ACC112 (cell line): ENCODE measurements around the gene TK1.
"Not testable (repeated sequence)": the region's sequence is repeated elsewhere in the genome, so short reads cannot be mapped to it uniquely, and the experiment has no call there.

Source experiments
- H2AFZ ChIP-seq: fragments of 200-600 bp; sonication (generic); one replicate; pipeline ENCODE4 v1.6.0; 2017; ENCODE audit warnings: antibody characterized with exemption, low read length; ENCODE audit not compliant: unreplicated experiment
- H3K27ac ChIP-seq: fragments of 200-600 bp; sonication (generic); 2 replicates; pipeline ENCODE4 v1.5.1; 2014; ENCODE audit warnings: low read depth, mild to moderate bottlenecking, antibody characterized with exemption, low read length, moderate library complexity
- H3K27me3 ChIP-seq: fragments of 200-600 bp; sonication (generic); 2 replicates; pipeline ENCODE4 v1.6.1; 2014; ENCODE audit warnings: mild to moderate bottlenecking, antibody characterized with exemption, low read length, moderate library complexity, mixed read lengths; ENCODE audit not compliant: insufficient read depth
- H3K36me3 ChIP-seq: fragments of 200-600 bp; sonication (generic); 2 replicates; pipeline ENCODE4 v1.6.1; 2016; ENCODE audit warnings: mild to moderate bottlenecking, antibody characterized with exemption, low read length, moderate library complexity, mixed read lengths; ENCODE audit not compliant: insufficient read depth
- H3K4me1 ChIP-seq: fragments of 200-600 bp; sonication (generic); one replicate; pipeline ENCODE4 v1.6.1; 2016; ENCODE audit warnings: low read length, mixed read lengths; ENCODE audit not compliant: insufficient read depth, unreplicated experiment, control insufficient read depth
- H3K4me3 ChIP-seq: fragments of 200-600 bp; sonication (generic); 2 replicates; pipeline ENCODE4 v1.5.1; 2014; ENCODE audit warnings: mild to moderate bottlenecking, low read depth, low read length
- H3K79me2 ChIP-seq: fragments of 200-600 bp; sonication (generic); one replicate; pipeline ENCODE4 v1.6.0; 2016; ENCODE audit warnings: low read length; ENCODE audit not compliant: control insufficient read depth, unreplicated experiment, insufficient read depth

The TK1 gene, protein sequence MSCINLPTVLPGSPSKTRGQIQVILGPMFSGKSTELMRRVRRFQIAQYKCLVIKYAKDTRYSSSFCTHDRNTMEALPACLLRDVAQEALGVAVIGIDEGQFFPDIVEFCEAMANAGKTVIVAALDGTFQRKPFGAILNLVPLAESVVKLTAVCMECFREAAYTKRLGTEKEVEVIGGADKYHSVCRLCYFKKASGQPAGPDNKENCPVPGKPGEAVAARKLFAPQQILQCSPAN

DNA sequence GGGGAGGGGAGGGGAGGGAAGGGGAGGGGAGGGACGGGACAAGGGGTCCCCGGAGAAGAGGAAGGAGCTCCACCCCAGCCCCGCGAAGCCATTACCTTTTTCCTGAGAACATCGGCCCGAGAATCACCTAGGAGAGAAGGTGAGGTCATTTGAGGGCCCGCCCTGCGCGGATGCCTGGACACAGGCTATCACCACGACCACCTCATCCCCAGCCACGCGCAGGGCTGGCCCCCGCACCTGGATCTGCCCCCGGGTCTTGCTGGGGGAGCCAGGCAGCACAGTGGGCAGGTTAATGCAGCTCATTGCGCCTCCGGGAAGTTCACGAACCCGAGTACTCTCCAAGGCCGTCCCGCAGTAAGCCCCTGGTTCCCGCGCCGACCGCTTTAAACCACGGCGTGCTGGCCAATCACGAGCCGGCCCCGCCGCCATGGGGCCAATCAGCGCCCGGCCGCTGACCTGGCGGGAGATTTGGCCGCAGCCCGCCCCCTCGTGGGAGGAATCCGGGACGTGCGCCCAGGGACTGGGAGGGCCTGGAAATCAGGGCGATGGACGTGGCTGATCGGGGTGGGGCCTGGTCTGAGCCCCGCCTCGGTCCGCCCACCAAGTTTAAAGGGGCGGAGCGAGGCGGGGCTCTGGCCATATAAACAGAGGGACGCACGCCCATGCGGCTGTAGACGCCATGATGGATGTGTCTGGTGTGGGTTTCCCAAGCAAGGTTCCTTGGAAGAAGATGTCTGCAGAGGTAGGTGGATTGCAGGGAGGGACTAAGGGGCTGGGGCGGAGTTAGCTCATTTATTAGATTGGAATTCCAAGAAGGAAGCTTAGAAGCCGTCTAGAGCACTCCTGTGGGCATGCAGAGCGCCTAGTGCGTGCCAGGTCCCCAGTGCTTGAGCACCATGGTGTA lies at the start of gene TK1, which contains the start of gene AFMID:
TK1 (minus strand) TSS at position 361 of the 904 bp plus-strand sequence; CDS start at position 303, 58 bp downstream.
AFMID (plus strand) TSS at position 671 of the 904 bp plus-strand sequence; CDS start at position 680, 9 bp downstream.
- Histone ChIP-seq H2AFZ (peak within 1 kb of the TSS; percentile 61), H3K27ac (peak within 1 kb of the TSS; percentile 52; the same call in 1 of the 2 replicates), H3K79me2 (peaks cover 25% of the 10 kb centered on the region), H3K4me1 (peaks cover 4% of the 10 kb centered on the region), H3K27me3 (no peaks in the 10 kb centered on the region), H3K36me3 (no peaks in the 10 kb centered on the region), H3K4me3 (peak within 1 kb of the TSS; percentile 92)

DNA sequence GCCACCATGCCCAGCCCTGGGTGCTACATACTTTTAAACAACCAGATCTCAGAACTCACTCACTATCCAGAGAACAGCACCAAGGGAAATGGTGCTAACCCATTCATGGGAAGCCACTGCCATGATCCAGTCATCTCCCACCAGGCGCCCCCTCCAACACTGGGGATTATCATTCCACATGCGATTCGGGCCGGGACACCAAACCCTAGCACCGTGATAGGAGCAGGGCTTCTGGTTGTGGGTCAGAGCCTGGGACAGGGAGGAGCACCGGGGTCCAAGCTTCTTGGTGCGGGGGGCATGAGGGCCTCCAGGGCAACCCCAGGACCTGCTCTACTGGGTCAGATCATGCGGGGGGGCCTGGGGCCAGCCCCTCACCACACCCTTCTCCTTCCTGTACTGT lies 49.0 kb upstream of the TK1 start:
- H3K79me2 ChIP-seq = no peaks in the 10 kb centered on the region
- no peak overlapping the region for H3K4me3 ChIP-seq
- no peaks in the 10 kb centered on the region for H3K4me1 ChIP-seq
- H3K27ac ChIP-seq = no peak overlapping the region
- H3K27me3 ChIP-seq = peaks cover 19% of the 10 kb centered on the region
- H3K36me3 ChIP-seq = no peaks in the 10 kb centered on the region
- no peak overlapping the region for H2AFZ ChIP-seq

DNA sequence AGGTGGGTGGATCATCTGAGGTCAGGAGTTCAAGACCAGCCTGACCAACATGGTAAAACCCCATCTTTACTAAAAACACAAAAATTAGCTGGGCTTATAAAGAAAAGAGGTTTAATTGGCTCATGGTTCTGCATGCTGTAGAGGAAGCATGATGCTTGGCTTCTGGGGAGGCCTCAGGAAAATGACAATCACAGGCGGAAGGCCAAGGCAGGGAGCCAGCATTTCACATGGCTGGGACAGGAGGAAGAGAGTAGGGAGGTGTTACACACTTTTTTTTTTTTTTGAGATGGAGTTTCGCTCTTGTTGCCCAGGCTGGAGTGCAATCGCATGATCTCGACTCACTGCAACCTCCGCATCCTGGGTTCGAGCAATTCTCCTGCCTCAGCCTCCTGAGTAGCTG lies 48.2 kb upstream of the TK1 start:
- peaks cover 23% of the 10 kb centered on the region for H3K27me3 ChIP-seq
- H3K36me3 ChIP-seq, H3K79me2 ChIP-seq, H3K27ac ChIP-seq, H3K4me1 ChIP-seq, H2AFZ ChIP-seq, H3K4me3 ChIP-seq: not testable (repeated sequence)

DNA sequence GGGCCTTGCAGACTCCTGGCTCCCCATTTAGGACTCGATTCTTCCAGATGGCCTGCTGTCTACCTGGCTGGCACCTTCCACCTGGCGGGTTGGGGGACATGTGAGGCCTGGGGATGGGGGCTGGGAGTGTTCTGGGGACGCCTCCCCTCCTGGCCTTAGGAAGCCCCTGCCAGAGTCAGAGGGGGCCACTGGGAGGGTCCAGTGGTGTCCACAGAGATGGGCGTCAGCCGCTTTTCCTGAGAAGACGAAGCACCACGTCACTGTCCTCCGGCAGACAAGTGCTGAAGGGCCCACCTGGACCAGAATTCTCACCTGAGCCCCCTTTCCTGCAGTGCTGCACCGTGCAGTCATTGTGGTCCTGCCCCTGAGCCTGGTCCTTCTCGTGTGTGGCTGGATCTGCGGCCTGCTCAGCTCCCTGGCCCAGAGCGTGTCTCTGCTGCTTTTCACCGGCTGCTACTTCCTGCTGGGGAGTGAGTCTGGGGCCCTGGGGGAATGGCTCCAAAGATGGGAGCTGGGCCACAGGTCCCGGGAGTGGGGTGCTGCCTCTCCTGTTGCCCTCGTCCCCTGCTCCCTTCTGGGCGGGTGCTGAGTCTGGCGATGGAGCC lies 47.5 kb upstream of the TK1 start:
- no peak overlapping the region for H3K27ac ChIP-seq
- no peaks in the 10 kb centered on the region for H3K4me1 ChIP-seq
- H3K4me3 ChIP-seq = no peak overlapping the region
- H3K27me3 ChIP-seq = peaks cover 23% of the 10 kb centered on the region
- H2AFZ ChIP-seq = no peak overlapping the region
- no peaks in the 10 kb centered on the region for H3K36me3 ChIP-seq
- H3K79me2 ChIP-seq = no peaks in the 10 kb centered on the region

DNA sequence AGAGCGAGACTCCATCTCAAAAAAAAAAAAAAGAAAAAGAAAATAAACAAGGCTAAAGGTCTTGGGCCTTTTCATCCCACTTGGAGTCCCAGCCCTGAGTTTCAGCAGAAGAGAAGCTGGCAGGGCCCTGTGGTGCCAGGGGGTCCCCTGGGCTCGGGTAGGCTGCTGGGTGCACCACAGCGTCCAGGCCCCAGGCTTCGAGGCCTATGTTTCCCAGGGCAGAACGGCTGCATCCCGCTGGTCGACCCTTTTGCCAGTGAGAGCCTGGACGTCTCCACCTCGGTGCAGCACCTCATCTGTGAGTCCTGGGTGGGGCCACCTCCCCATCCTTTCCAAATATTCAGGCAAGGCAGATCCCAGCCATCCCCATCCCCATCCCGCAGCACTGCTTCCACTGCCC lies 46.8 kb upstream of the TK1 start:
- no peaks in the 10 kb centered on the region for H3K4me1 ChIP-seq
- H3K79me2 ChIP-seq = no peaks in the 10 kb centered on the region
- H3K27ac ChIP-seq = no peak overlapping the region
- H3K36me3 ChIP-seq = no peaks in the 10 kb centered on the region
- no peak overlapping the region for H2AFZ ChIP-seq
- H3K27me3 ChIP-seq = peaks cover 23% of the 10 kb centered on the region
- no peak overlapping the region for H3K4me3 ChIP-seq

DNA sequence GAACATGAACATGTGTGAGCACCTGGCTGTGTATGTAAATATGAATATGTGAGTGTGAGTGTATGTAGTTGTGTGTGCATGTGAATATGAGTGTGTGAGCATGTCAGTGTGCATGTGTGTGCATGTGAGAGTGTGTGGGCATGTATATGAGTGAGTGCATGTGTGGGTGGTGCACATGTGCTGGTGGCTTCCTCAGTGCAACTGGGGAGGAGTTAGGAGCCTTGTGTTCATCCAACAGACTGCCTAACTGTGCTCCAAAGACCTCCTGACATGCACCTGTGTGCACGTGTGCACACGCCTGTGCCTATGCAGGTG lies 46.0 kb upstream of the TK1 start:
- no peak overlapping the region for H3K4me3 ChIP-seq
- H2AFZ ChIP-seq = no peak overlapping the region
- no peaks in the 10 kb centered on the region for H3K79me2 ChIP-seq
- H3K27ac ChIP-seq = no peak overlapping the region
- no peaks in the 10 kb centered on the region for H3K4me1 ChIP-seq
- H3K27me3 ChIP-seq = peaks cover 23% of the 10 kb centered on the region
- no peaks in the 10 kb centered on the region for H3K36me3 ChIP-seq

DNA sequence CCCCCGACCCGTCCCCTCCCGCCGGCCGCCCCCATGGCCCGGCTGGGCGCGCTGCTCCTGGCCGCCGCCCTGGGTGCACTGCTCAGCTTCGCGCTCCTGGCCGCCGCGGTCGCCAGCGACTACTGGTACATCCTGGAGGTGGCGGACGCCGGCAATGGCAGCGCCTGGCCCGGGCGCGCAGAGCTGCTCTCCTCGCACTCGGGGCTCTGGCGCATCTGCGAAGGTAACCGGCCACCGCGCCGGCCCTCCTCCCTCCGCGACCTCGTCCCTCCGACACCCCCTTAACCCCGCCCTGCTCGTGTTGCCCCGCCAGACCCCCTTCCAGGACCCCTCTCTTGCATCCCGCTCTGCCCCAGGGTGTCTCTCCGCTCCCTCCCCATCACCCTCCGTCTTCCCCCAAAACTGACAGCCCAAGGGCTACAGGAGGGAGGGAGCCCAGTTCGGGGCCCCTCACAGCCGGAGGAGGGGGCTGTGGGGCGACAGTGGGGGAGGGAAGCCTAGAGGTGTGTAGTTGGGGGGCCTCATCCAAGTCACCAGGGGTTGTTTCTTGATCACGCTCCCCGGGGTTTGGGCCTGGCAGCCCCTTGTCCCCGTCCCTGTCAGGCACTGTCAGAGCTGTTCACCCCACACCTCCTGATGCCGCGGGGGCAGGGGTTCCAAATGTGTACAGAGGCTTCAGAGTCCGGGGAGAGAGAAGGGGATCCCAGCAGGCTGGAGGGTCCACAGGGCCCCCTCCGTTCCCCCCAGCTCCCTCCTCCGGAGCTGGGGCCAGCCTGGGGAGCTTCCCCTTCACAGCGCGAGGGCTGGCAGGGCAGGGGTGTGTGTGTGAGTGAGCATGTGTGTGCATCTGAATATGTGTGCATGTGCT lies 45.4 kb upstream of the TK1 start:
- Histone ChIP-seq H2AFZ (no peak overlapping the region), H3K79me2 (no peaks in the 10 kb centered on the region), H3K27me3 (peaks cover 23% of the 10 kb centered on the region), H3K4me3 (no peak overlapping the region), H3K27ac (no peak overlapping the region), H3K36me3 (no peaks in the 10 kb centered on the region), H3K4me1 (no peaks in the 10 kb centered on the region)

DNA sequence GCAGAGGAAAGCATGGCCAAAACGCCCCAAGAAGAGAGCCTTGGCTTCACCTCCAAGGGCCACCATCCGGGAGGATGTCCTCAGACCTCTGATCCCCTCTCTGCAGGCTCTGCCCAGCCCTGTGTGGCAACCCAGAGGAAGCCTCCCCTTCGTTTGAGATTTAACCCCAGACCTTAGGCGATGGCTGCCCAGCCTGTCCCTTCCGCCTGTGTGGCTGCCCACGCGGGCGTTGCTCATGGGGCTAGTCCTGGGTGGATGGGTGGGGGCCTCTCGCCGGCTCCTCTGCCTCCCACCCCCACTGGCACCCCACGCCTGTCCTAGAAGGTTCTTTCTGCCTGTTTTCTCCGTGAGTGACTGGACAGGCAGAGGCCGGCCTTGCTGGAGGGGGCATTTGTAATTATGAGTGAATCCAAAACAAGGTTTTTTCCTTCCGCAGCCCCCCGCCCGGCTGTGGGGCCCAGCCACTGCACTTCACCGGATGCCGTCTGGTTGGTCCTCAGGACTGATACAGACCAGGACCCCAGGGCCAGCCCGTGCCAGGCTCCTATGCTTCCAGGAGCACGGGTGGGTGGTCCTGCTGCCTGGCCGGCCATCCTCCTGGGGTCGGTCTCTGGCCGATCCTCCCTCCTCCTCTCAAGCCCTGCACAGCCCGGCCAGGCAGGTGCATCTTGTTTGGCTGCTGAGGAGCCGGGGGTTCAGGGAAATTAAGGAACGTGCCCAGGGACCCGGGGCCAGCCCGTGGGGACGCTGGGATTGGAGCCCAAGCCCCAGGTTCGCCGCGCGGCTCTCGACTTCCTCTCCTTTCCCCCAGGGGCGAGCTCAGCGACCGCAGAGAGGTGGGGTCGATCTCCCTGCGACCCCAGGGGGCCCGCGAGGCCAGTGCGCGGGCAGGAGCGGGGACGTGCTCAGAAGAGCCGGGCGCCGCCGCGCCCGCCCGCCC lies 44.4 kb upstream of the TK1 start, which contains the start of gene TMEM235:
TMEM235 (plus strand) TSS at position 636 of the 940 bp plus-strand sequence. CDS start 393 bp downstream, outside the sequence.
- Histone ChIP-seq H3K27ac (no peak within 1 kb of the TSS), H2AFZ (no peak within 1 kb of the TSS), H3K27me3 (peaks cover 23% of the 10 kb centered on the region), H3K4me3 (no peak within 1 kb of the TSS), H3K36me3 (no peaks in the 10 kb centered on the region), H3K4me1 (no peaks in the 10 kb centered on the region), H3K79me2 (no peaks in the 10 kb centered on the region)

DNA sequence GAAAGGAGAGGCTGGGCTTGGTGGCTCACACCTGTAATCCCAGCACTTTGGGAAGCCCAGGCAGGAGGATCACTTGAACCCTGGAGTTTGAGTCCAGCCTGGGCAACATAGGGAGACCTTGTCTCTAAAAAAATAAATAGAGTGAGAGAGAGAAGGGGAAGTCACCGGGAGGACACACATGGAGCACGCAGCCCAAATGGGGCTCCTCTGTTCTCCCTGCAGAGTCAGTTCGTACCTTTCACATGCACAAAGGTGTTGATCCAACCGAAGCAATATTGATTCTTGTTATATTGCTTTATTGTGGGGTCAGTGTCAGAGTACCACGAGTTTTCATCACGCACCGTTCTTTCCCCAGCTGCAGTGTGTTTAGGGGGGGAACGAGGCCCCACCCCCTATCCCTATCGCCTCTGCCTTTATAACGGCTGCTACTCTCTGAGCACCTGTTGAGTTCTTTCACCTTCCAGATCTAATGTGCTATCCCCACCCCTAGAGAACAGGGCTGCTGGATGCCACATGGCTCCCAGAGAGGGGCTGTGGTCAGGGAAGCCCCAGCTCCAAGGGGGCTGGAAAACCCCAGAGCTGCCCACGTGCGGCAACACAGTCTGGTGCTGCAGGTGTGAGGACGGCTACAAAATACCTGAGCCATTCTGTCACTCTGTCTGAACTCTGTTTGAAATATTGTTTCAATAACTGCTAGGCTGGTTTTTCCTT lies 43.6 kb upstream of the TK1 start:
- Histone ChIP-seq H3K4me1 (no peaks in the 10 kb centered on the region), H3K79me2 (no peaks in the 10 kb centered on the region), H2AFZ (no peak overlapping the region), H3K27ac (no peak overlapping the region), H3K36me3 (no peaks in the 10 kb centered on the region), H3K4me3 (no peak overlapping the region), H3K27me3 (peaks cover 23% of the 10 kb centered on the region)
